HG02763 (cell line): Measurements from ENCODE around the gene SORL1.

Experiments
- ATAC-seq: cut with Tn5 transposase; IDR thresholded peaks from one replicate; pipeline ENCODE4 v1.9.1; 2021; ENCODE audit warnings: mild to moderate bottlenecking, moderate library complexity; ENCODE audit not compliant: unreplicated experiment

Gene SORL1

GRCh38 chr11:121530257-121530656 lies 78.1 kb downstream of the SORL1 start:
- ATAC-seq: no peak

- ATAC-seq: no peak
Observed at GRCh38 chr11:121533601-121534000, 81.5 kb downstream of the SORL1 start.

- ATAC-seq: no peak
Observed at GRCh38 chr11:121534131-121535093, 82.3 kb downstream of the SORL1 start.

- ATAC-seq: no peak
Observed at GRCh38 chr11:121535129-121535796, 83.1 kb downstream of the SORL1 start.

GRCh38 chr11:121536126-121536525 lies 84.0 kb downstream of the SORL1 start:
- ATAC-seq: no peak

GRCh38 chr11:121538054-121538453 lies 85.9 kb downstream of the SORL1 start:
- no peak for ATAC-seq

GRCh38 chr11:121539000-121539399 lies 86.9 kb downstream of the SORL1 start:
- no peak for ATAC-seq

- ATAC-seq: no peak
Observed at GRCh38 chr11:121540627-121541026, 88.5 kb downstream of the SORL1 start.

GRCh38 chr11:121543836-121544380 lies 91.8 kb downstream of the SORL1 start:
- no peak for ATAC-seq

GRCh38 chr11:121544956-121545355 lies 92.8 kb downstream of the SORL1 start:
- no peak for ATAC-seq

- no peak for ATAC-seq
Observed at GRCh38 chr11:121547574-121547973, 95.5 kb downstream of the SORL1 start.

GRCh38 chr11:121550247-121551030 lies 98.3 kb downstream of the SORL1 start:
- no peak for ATAC-seq

GRCh38 chr11:121551463-121551862 lies 99.3 kb downstream of the SORL1 start:
- ATAC-seq: no peak

GRCh38 chr11:121552154-121552553 lies 100.0 kb downstream of the SORL1 start:
- no peak for ATAC-seq

GRCh38 chr11:121552644-121553043 lies 100.5 kb downstream of the SORL1 start:
- ATAC-seq: no peak

- ATAC-seq: no peak
Observed at GRCh38 chr11:121553389-121553788, 101.3 kb downstream of the SORL1 start.

GRCh38 chr11:121553806-121554205 lies 101.7 kb downstream of the SORL1 start:
- ATAC-seq: no peak

- ATAC-seq: no peak
Observed at GRCh38 chr11:121554552-121554951, 102.4 kb downstream of the SORL1 start.

- ATAC-seq: no peak
Observed at GRCh38 chr11:121555121-121555520, 103.0 kb downstream of the SORL1 start.

- ATAC-seq: no peak
Observed at GRCh38 chr11:121556937-121557336, 104.8 kb downstream of the SORL1 start.

GRCh38 chr11:121557348-121557747 lies 105.2 kb downstream of the SORL1 start:
- ATAC-seq: peak; percentile 82
